GM21447 (cell line): ENCODE results near the gene MPV17L.
"Not testable (repeated sequence)": the region's sequence is repeated elsewhere in the genome, so short reads cannot be mapped to it uniquely, and the experiment has no call there.

Experiments used
- ATAC-seq: cut with Tn5 transposase; IDR thresholded peaks from one replicate; pipeline ENCODE4 v1.9.1; 2021; ENCODE audit not compliant: unreplicated experiment

Gene MPV17L

GRCh38 chr16:15450624-15451023 is 55.1 kb downstream of the MPV17L start:
- no peak for ATAC-seq

DNA sequence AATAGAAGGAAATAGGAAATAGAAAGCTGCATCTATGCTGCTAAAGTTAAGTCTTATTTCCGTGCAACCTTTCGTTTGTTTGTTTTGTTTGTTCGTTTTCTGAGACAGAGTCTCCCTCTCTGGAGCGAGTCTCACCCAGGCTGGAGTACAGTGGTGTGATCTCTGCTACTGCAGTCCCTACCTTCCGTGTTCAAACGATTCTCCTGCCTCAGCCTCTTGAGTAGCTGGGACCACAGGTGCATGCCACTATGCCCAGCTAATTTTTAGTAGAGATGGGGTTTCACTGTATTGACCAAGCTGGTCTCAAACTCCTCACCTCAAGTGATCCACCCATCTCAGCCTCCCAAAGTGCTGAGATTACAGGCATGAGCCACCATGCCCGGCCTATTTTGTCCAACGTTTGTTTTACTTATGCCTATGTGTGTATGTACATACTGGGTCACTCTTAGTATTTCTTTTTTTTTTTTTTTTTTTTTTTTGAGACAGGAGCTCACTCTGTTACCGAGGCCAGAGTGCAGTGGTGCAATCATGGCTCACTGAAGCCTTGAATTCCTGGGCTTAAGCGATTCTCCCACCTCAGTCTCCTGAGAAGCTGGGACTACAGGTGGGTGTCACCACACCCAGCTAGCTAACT is 55.7 kb downstream of the MPV17L start:
- ATAC-seq = no peak

GRCh38 chr16:15452246-15452855 is 56.8 kb downstream of the MPV17L start:
- ATAC-seq = no peak

GRCh38 chr16:15453296-15453695 is 57.7 kb downstream of the MPV17L start:
- ATAC-seq = not testable (repeated sequence)

DNA sequence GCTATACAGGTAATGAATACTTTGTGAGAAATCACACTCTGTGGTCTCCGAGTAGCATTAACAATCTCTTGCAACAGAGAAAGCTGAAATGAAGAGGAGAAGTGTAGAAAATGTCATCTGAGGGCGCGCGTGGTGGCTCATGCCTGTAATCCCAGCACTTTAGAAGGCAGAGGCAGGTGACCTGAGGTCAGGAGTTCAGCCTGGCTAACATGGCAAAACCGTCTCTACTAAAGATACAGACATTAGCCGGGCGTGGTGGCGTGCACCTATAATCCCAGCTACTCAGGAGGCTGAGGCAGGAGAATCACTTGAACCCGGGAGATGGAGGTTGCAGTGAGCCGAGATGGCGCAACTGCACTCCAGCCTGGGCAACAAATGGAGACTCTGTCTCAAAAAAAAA is 59.4 kb downstream of the MPV17L start:
- not testable (repeated sequence) for ATAC-seq

- no peak for ATAC-seq
Measured at GRCh38 chr16:15457400-15457799, 61.8 kb downstream of the MPV17L start.

GRCh38 chr16:15457958-15458357 is 62.4 kb downstream of the MPV17L start:
- ATAC-seq = no peak

- ATAC-seq = no peak
Measured at GRCh38 chr16:15459791-15460190, 64.2 kb downstream of the MPV17L start.

DNA sequence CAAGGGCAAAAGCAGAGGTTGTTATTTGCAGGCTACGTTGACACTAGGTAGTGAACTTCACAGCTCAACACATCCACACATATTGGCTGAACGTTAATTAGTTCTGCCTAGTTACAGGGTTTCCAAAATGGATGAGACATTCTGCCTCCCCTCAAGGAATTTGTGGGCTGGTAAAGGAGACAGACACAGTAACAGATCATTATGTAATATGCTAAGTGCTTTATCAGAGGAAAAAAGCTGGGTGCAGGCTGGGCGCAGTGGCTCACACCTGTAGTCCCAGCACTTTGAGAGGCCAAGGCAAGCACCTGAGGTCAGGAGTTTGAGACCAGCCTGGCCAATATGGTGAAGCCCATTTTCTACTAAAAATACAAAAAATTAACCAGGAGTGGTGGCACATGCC is 65.0 kb downstream of the MPV17L start:
- ATAC-seq = no peak

DNA sequence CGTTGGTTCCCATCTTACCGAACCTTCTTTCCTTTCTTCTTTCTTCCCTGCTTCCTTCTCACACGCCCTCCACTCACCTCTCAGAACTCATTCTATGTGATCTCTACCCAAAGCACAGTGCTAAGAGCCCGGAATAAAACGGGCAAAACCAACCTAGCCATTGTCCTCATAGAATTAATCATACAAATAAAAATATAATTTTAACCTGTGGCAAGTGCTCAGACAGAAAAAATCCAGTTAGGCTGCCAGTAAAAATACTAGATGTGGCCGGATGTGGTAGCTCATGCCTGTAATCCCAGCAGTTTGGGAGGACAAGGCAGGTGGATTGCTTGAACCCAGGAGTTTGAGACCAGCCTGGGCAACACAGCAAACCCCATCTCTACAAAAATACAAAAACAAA is 65.8 kb downstream of the MPV17L start:
- no peak for ATAC-seq
